GM19467 (cell line): ENCODE data around the gene SH3RF3.

Source experiments
- ATAC-seq: cut with Tn5 transposase; IDR thresholded peaks from one replicate; pipeline ENCODE4 v1.9.1; 2021; ENCODE audit warnings: mild to moderate bottlenecking, moderate library complexity; ENCODE audit not compliant: unreplicated experiment

SH3RF3 gene

GRCh38 chr2:109402180-109402579 is 273.2 kb downstream of the SH3RF3 start:
- ATAC-seq: no peak

- ATAC-seq: no peak
Observed at GRCh38 chr2:109402980-109403840, 274.2 kb downstream of the SH3RF3 start.

- no peak for ATAC-seq
Observed at GRCh38 chr2:109403841-109404201, 274.8 kb downstream of the SH3RF3 start.

- no peak for ATAC-seq
Observed at GRCh38 chr2:109404681-109405080, 275.7 kb downstream of the SH3RF3 start.

GRCh38 chr2:109405873-109406272 is 276.9 kb downstream of the SH3RF3 start:
- ATAC-seq: no peak

- ATAC-seq: no peak
Observed at GRCh38 chr2:109406301-109406700, 277.3 kb downstream of the SH3RF3 start.

GRCh38 chr2:109407276-109408042 is 278.5 kb downstream of the SH3RF3 start:
- no peak for ATAC-seq

- no peak for ATAC-seq
Observed at GRCh38 chr2:109408043-109408335, 279.0 kb downstream of the SH3RF3 start.

GRCh38 chr2:109409321-109410038 is 280.5 kb downstream of the SH3RF3 start:
- no peak for ATAC-seq

- ATAC-seq: no peak
Observed at GRCh38 chr2:109410039-109410815, 281.2 kb downstream of the SH3RF3 start.

- ATAC-seq: no peak
Observed at GRCh38 chr2:109411640-109412325, 282.8 kb downstream of the SH3RF3 start.

- ATAC-seq: no peak
Observed at GRCh38 chr2:109415581-109416013, 286.6 kb downstream of the SH3RF3 start.

- ATAC-seq: no peak
Observed at GRCh38 chr2:109417701-109418335, 288.8 kb downstream of the SH3RF3 start.

GRCh38 chr2:109418716-109419115 is 289.7 kb downstream of the SH3RF3 start:
- ATAC-seq: no peak

GRCh38 chr2:109419171-109419756 is 290.3 kb downstream of the SH3RF3 start:
- no peak for ATAC-seq

GRCh38 chr2:109419960-109420370 is 291.0 kb downstream of the SH3RF3 start:
- ATAC-seq: no peak

- no peak for ATAC-seq
Observed at GRCh38 chr2:109421101-109421500, 292.1 kb downstream of the SH3RF3 start.

- no peak for ATAC-seq
Observed at GRCh38 chr2:109421642-109422041, 292.6 kb downstream of the SH3RF3 start.

- no peak for ATAC-seq
Observed at GRCh38 chr2:109422071-109422757, 293.2 kb downstream of the SH3RF3 start.
